GM12864 (cell line): ENCODE data around the gene SRRM2.

Experiments used
- DNase-seq: peaks from one replicate; pipeline ENCODE4 v3.0.0-alpha.2; 2011; ENCODE audit warnings: low read depth
- H3K4me3 ChIP-seq: 2 replicates; pipeline ENCODE4 v1.5.1; 2011; ENCODE audit warnings: mild to moderate bottlenecking, low read depth, low read length, control low read depth
- TF ChIP-seq, protein P1 (sequence below): IDR thresholded peaks from 2 replicates; pipeline ENCODE4 v1.5.1; 2011; ENCODE audit warnings: low read depth, mild to moderate bottlenecking, moderate library complexity, low read length, control low read depth, inconsistent platforms; ENCODE audit errors: missing control alignments

Gene SRRM2

DNA sequence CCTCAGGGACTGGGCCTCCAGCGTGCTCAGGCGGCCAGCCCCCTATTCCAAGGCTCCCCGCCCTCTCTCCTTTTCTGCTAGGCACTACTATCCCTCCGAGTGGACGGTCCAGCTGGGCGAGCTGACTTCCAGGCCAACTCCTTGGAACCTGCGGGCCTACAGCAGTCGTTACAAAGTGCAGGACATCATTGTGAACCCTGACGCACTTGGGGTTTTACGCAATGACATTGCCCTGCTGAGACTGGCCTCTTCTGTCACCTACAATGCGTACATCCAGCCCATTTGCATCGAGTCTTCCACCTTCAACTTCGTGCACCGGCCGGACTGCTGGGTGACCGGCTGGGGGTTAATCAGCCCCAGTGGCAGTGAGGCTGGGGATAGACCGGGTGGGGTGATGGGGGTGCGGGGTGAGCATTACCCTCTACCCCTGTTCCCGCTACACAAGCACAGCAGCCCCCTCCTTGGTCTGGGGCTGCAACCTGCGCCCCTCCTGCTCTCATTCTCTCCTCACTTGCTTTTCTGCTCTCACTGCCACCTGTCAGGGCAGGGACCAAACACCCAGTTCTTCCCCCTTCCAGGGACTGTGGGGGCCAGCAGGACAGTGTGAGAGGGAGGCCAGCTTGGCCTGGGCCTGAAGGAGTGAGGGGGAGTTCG is 46.9 kb downstream of the SRRM2 start:
- DNase-seq: no peak
- H3K4me3 ChIP-seq: no peak overlapping the region
- TF ChIP-seq, protein P1, sequence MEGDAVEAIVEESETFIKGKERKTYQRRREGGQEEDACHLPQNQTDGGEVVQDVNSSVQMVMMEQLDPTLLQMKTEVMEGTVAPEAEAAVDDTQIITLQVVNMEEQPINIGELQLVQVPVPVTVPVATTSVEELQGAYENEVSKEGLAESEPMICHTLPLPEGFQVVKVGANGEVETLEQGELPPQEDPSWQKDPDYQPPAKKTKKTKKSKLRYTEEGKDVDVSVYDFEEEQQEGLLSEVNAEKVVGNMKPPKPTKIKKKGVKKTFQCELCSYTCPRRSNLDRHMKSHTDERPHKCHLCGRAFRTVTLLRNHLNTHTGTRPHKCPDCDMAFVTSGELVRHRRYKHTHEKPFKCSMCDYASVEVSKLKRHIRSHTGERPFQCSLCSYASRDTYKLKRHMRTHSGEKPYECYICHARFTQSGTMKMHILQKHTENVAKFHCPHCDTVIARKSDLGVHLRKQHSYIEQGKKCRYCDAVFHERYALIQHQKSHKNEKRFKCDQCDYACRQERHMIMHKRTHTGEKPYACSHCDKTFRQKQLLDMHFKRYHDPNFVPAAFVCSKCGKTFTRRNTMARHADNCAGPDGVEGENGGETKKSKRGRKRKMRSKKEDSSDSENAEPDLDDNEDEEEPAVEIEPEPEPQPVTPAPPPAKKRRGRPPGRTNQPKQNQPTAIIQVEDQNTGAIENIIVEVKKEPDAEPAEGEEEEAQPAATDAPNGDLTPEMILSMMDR: no peak

DNA sequence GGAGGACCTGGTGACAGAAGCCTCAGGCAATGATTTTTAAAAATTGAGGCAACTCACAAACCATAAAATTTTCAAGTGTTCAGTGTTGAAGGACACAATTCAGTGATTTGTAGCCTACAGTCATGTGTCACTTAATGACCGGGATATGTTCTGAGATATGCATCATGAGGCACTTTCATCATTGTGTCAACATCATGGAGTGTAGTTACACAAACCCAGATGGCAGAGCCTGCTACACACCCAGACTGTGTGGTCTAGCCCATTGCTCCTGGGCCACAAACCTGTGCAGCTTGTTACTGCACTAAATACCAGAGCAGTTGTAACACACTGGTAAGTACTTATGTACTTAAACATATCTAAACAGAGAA is 47.4 kb downstream of the SRRM2 start:
- TF ChIP-seq, protein P1: no peak
- no peak overlapping the region for H3K4me3 ChIP-seq
- no peak for DNase-seq

DNA sequence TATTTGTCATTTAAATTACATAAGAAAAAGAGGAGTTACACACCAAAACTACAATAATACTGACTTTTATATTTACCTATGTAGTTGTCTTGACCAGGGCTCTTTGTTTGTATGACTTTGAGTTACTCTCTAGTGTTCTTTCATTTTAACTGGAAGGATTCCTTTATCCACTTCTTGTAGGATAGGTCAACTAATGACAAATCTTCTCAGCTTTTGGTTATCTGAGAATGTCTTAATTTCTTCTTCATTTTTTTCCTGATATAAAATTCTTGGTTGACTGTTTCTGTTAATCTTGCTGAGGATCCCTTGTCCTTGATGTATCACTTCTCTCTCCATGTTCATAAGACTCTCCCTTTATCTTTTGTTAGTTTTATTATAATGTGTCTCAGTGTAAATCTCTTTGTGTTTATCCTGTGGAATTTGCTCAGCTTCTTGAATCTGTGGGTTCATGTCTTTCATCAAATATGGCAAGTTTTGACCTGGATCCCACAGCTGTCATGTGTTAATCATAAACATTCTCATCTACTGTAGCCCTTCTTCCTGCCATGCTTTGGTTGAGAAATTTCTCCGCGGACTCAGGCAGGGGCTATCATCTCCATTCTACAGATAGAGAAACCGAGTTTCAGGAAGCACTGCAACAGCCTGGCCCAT is 51.2 kb downstream of the SRRM2 start:
- H3K4me3 ChIP-seq: no peak overlapping the region
- TF ChIP-seq, protein P1: no peak
- no peak for DNase-seq

DNA sequence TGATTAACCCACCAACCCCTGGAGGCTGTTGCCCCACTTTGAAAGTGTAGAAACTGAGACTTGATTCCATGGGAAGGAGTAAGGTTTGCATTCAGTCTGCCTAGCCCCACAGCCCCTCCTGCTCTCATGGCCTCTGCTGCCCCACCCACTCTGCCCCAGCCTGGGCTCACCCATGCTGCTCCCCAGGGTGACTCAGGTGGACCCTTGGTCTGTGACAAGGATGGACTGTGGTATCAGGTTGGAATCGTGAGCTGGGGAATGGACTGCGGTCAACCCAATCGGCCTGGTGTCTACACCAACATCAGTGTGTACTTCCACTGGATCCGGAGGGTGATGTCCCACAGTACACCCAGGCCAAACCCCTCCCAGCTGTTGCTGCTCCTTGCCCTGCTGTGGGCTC is 52.3 kb downstream of the SRRM2 start:
- TF ChIP-seq, protein P1: no peak
- no peak overlapping the region for H3K4me3 ChIP-seq
- no peak for DNase-seq

DNA sequence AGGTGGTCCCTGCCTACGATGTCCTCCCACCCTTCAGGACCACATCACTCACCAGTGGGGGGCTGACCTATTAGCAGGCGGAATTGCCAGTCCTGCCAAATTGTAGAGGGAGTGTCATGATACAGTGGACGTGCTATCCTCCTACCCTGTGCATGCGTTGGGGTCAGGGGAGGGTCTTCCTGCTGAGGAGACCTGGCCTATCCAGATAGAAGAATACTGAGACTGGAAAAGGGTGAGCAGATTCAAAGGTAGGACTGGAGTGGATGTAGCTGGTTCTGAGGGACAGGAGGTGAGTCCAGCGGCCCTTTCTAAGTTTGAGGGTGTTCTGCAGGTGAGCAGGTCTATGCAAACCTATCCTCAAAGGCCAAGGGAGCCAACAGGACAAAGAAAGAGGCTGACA is 53.8 kb downstream of the SRRM2 start:
- no peak overlapping the region for H3K4me3 ChIP-seq
- TF ChIP-seq, protein P1: no peak
- DNase-seq: no peak

DNA sequence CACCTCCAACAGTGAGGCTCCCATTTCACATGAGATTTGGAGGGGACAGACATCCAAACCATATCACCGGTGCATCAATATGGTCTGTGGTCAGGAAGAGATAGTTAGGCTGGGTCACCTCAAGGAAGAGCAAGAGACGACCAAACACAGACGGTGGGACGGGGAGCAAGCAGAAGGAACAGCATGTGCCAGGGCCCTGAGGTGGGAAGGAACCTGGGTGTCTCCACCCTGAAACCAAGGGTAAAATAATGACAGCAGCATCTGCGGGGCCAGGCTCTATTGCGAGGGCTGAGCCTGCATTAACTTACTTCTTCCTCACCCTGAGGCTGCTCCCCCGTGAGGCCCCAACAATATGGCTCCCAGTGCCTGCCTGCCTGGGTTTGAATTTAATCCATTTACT is 55.7 kb downstream of the SRRM2 start:
- TF ChIP-seq, protein P1: no peak
- H3K4me3 ChIP-seq: no peak overlapping the region
- no peak for DNase-seq

DNA sequence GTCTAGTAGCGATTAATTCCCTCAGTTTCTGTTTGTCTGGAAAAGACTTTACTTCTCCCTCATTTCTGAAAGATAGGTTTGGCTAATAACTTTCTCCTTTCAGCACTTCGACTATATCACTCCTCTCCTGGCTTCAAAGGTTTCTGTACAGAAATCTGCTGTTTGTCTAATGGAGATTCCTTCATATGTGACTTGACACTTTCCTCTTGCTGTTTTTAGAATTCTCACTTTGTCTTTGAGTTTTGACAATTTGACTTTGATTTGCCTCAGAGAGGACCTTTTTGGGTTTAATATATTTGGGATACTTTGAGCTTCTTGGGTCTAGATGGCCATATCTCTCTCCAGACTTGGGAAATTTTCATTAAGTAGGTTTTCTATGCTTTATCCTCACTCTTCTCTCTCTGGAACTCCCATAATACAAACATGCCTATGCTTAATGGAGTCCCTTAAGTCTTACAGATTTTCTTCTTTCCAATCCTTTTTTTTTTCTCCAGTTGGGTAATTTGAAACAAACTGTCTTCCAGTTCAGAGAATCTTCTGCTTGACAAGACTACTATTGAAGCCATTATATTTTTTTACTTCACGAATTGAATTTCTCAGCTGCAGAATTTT is 56.8 kb downstream of the SRRM2 start:
- TF ChIP-seq, protein P1: no peak
- H3K4me3 ChIP-seq: no peak overlapping the region
- DNase-seq: no peak
